Breast epithelium (tissue), 3 donors: ENCODE measurements around the gene HUS1.

Source experiments
- CTCF ChIP-seq, 3 donors: fragments of 450-650 bp; IDR thresholded peaks; one replicate each; pipeline ENCODE4 v1.5.1; 2016 to 2017; ENCODE audit warnings: antibody characterized with exemption in 3 of 3, mild to moderate bottlenecking in 3 of 3, moderate library complexity in 3 of 3
- POLR2AphosphoS5 ChIP-seq, 3 donors: sonication (generic); formaldehyde crosslinking; IDR thresholded peaks; one replicate each; pipeline ENCODE4 v1.6.1; 2017; ENCODE audit warnings: antibody characterized with exemption in 3 of 3

GRCh38 chr7:47951374-47951773 lies 28.0 kb downstream of the HUS1 start:
- TF ChIP-seq CTCF (IDR thresholded peaks at IDR 0.05) (no peak), POLR2AphosphoS5 (IDR thresholded peaks at IDR 0.05) (no peak)
